ENCODE data around the gene PCDHB12. TPM values are rescaled to one million over a fixed set of nuclear protein-coding genes. Genes with fewer than 3 reads are reported as not detected.
"Not testable (repeated sequence)": the region's sequence is repeated elsewhere in the genome, so short reads cannot be mapped to it uniquely, and the experiment has no call there.

PCDHB12 gene
- total RNA-seq (2022) (0.12 TPM in 1 of 2 replicates, not detected in the other), Bru-seq, nascent RNA (not detected), BruChase-seq, experiment 1, labeled RNA remaining after a 2-hour chase (not detected), BruChase-seq, experiment 2, labeled RNA remaining after a 6-hour chase (percentile 14 among the genes with signal in this experiment)
- long read RNA-seq, result 0 reads

DNA sequence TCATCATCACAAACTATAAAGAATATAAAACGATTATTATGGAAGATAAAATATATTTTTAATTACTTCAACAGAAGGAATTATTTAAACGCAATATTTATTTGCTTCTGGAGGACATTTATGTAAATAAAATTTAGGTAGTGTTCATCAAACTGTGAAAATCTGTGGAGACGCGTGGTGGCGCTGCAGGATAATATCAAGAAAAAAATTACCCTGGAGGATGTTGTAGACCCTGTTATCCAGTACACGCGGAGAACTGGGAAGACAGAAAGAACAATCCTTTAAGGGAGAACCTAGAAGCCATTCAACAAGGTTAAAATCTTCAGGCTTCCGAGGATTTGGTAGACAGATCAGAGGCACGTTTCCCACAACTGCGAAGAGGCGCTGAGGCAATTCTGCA, at the start of gene PCDHB12:
Gene PCDHB12 (plus strand): TSS at position 242 of the 400 bp plus-strand sequence. CDS start 189 bp downstream, outside the sequence.
- TF ChIP-seq CTCF (IDR thresholded peaks at IDR 0.05; ENCODE audit: insufficient read depth in 1 of 2, low read depth in 1 of 2, low read length in 1 of 2, severe bottlenecking in 1 of 2, unreplicated experiment in 1 of 2), result no peak
- Mint-ChIP-seq H3K4me1 (ENCODE audit: low read depth, unreplicated experiment) (no peaks in the 10 kb centered on the region), H3K36me3 (ENCODE audit: insufficient read depth, unreplicated experiment) (no peaks in the 10 kb centered on the region), H3K9me3 (ENCODE audit: unreplicated experiment) (no peaks in the 10 kb centered on the region), H3K27me3 (ENCODE audit: insufficient read depth, unreplicated experiment) (no peaks in the 10 kb centered on the region), H3K4me3 (ENCODE audit: unreplicated experiment) (no peak within 1 kb of the TSS), H3K27ac (ENCODE audit: unreplicated experiment) (no peak within 1 kb of the TSS)
- no peak for DNase-seq
- CTCF ChIA-PET, result no interaction called here
- Histone ChIP-seq H3K4me1 (no peaks in the 10 kb centered on the region), H3K36me3 (ENCODE audit: control insufficient read depth, insufficient read depth, low read length) (no peaks in the 10 kb centered on the region), H3K27me3 (replicated peaks; ENCODE audit: control insufficient read depth, insufficient read depth, low read length) (no peaks in the 10 kb centered on the region), H3K9me3 (no peaks in the 10 kb centered on the region), H3K4me3 (ENCODE audit: low read depth, low read length) (no peak within 1 kb of the TSS)
- BruUV-seq (replicated peaks), result no TSS peak
- POLR2A ChIA-PET, result interaction anchor here (0.6 kb wide), 1 partner anchor 423 kb away, joined by 3 read pairs; no protein-coding TSS in a partner anchor
- intact Hi-C loops (cut with micrococcal nuclease; ENCODE audit: unreplicated experiment), result no loop called here

DNA sequence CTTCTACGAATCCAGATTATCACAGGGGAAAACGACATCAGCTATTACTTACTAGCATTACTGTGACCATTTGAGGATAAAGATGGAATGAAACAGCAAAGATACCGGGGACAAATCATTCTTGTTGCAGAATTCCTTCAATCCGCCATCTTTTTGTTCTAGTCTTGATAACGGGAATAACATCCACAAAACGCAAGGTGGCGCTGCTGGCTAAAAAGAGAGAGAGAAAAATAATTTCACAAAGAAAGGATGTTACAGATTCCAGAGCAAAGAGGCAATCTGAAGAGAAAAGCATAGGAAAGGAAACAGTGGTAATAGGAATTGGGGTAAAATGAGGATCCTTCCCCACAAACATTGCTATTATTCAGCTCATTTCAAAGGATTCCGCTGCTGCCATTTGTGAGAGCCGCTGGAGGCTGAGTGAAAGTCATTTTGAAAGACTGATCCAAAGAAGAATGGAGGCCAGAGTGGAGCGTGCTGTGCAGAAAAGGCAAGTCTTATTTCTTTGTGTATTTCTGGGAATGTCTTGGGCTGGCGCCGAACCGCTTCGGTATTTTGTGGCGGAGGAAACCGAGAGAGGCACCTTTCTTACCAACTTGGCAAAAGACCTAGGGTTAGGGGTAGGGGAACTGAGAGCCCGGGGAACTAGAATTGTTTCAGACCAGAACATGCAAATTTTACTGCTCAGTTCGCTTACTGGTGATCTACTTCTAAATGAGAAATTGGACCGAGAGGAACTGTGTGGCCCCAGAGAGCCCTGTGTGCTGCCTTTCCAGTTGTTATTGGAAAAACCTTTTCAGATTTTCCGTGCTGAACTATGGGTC, 35.9 kb upstream of the PCDHB12 start, which contains the start of gene PCDHB7:
Gene PCDHB7 (plus strand): TSS at position 264 of the 824 bp plus-strand sequence. CDS start 192 bp downstream, at position 456.
- ChIA-PET CTCF (interaction anchor here (0.7 to 0.9 kb wide), 2 partner anchors 10 to 391 kb away, joined by 3 read pairs; partner anchors contain the start of gene PCDHB16), POLR2A (no interaction called here)
- Histone ChIP-seq H3K4me1 (no peaks in the 10 kb centered on the region), H3K9me3 (no peaks in the 10 kb centered on the region), H3K36me3 (ENCODE audit: control insufficient read depth, insufficient read depth, low read length) (no peaks in the 10 kb centered on the region), H3K4me3 (ENCODE audit: low read depth, low read length) (no peak within 1 kb of the TSS), H3K27me3 (replicated peaks; ENCODE audit: control insufficient read depth, insufficient read depth, low read length) (no peaks in the 10 kb centered on the region)
- Mint-ChIP-seq H3K4me1 (ENCODE audit: low read depth, unreplicated experiment) (no peaks in the 10 kb centered on the region), H3K4me3 (ENCODE audit: unreplicated experiment) (no peak within 1 kb of the TSS), H3K9me3 (ENCODE audit: unreplicated experiment) (peaks cover 31% of the 10 kb centered on the region), H3K36me3 (ENCODE audit: insufficient read depth, unreplicated experiment) (no peaks in the 10 kb centered on the region), H3K27me3 (ENCODE audit: insufficient read depth, unreplicated experiment) (no peaks in the 10 kb centered on the region), H3K27ac (ENCODE audit: unreplicated experiment) (no peak within 1 kb of the TSS)
- peak; percentile 8 to 27 for TF ChIP-seq CTCF (IDR thresholded peaks at IDR 0.05; ENCODE audit: insufficient read depth in 1 of 2, low read depth in 1 of 2, low read length in 1 of 2, severe bottlenecking in 1 of 2, unreplicated experiment in 1 of 2)
- intact Hi-C loops (cut with micrococcal nuclease; ENCODE audit: unreplicated experiment), result no loop called here
- no peak for DNase-seq
- no TSS peak for BruUV-seq (replicated peaks)

- H3K4me1 ChIP-seq; H3K4me3 Mint-ChIP-seq (ENCODE audit: unreplicated experiment); H3K36me3 ChIP-seq (ENCODE audit: control insufficient read depth, insufficient read depth, low read length); BruUV-seq (replicated peaks); H3K27ac Mint-ChIP-seq (ENCODE audit: unreplicated experiment); H3K4me1 Mint-ChIP-seq (ENCODE audit: low read depth, unreplicated experiment); H3K27me3 Mint-ChIP-seq (ENCODE audit: insufficient read depth, unreplicated experiment); intact Hi-C loops (cut with micrococcal nuclease; ENCODE audit: unreplicated experiment); POLR2A ChIA-PET; H3K4me3 ChIP-seq (ENCODE audit: low read depth, low read length); DNase-seq; H3K27me3 ChIP-seq (replicated peaks; ENCODE audit: control insufficient read depth, insufficient read depth, low read length); H3K9me3 ChIP-seq; H3K36me3 Mint-ChIP-seq (ENCODE audit: insufficient read depth, unreplicated experiment); CTCF ChIA-PET: not testable (repeated sequence)
- peaks cover 18% of the 10 kb centered on the region for H3K9me3 Mint-ChIP-seq (ENCODE audit: unreplicated experiment)
Measured at GRCh38 chr5:141174291-141175104, 34.0 kb upstream of the PCDHB12 start.

Measured in Caco-2 (cell line).